Naive thymus-derived CD4-positive, alpha-beta T cell (primary cell): Measurements from ENCODE around the gene IGF2BP2. TPM values are rescaled to one million over a fixed set of nuclear protein-coding genes. Genes with fewer than 3 reads are reported as not detected.
A peak's percentile ranks its signal among the peaks of the same experiment; 100 is the strongest.

ENCODE experiments used
- ATAC-seq: fragments of 150-1000 bp; cut with Tn5 transposase; 2 replicates; pipeline ENCODE4 v1.10.0; 2021; ENCODE audit warnings: mild to moderate bottlenecking, moderate library complexity
- CTCF ChIA-PET: fragments of 350-600 bp; sonication (Branson Sonifier 250); formaldehyde crosslinking; loops from one replicate; lab custom pipeline; 2021; ENCODE audit warnings: antibody characterized with exemption; lab: Charles Lee
- POLR2A ChIA-PET: fragments of 350-600 bp; sonication (Branson Sonifier 250); formaldehyde crosslinking; loops from one replicate; lab custom pipeline; 2021; ENCODE audit warnings: antibody characterized with exemption, inconsistent platforms; lab: Charles Lee
- DNase-seq, 9 donors: peaks; one replicate each; pipeline versions ENCODE4 v3.0.0 to v3.0.0-alpha.2; 2020 to 2022; ENCODE audit warnings: mixed read lengths in 1 of 9
- H3K27ac ChIP-seq: one replicate; pipeline ENCODE4 v1.7.0; 2013; ENCODE audit warnings: mild to moderate bottlenecking, low read depth, low read length, moderate library complexity
- H3K27me3 ChIP-seq, 2 donors: one replicate each; pipeline ENCODE4 v1.7.0; 2013; ENCODE audit warnings: low read length in 2 of 2, mild to moderate bottlenecking in 2 of 2, moderate library complexity in 2 of 2; ENCODE audit not compliant: control insufficient read depth in 2 of 2, insufficient read depth in 2 of 2
- H3K36me3 ChIP-seq, 3 experiments: 1 replicate in 2 of 3; 2 replicates in 1 of 3; pipeline ENCODE4 v1.7.0; 2013; ENCODE audit warnings: low read length in 3 of 3, mild to moderate bottlenecking in 3 of 3, moderate library complexity in 1 of 3; ENCODE audit not compliant: insufficient read depth in 3 of 3, control insufficient read depth in 2 of 3
- H3K4me1 ChIP-seq, 2 donors: one replicate each; pipeline ENCODE4 v1.7.0; 2013; ENCODE audit warnings: low read length in 2 of 2, mild to moderate bottlenecking in 2 of 2, moderate library complexity in 1 of 2; ENCODE audit not compliant: control insufficient read depth in 2 of 2, insufficient read depth in 2 of 2
- H3K4me3 ChIP-seq: 2 replicates; pipeline ENCODE4 v1.7.0; 2013; ENCODE audit warnings: mild to moderate bottlenecking, low read length
- H3K9me3 ChIP-seq, 3 experiments: 1 replicate in 2 of 3; 2 replicates in 1 of 3; pipeline ENCODE4 v1.7.0; 2013; ENCODE audit warnings: low read length in 3 of 3; ENCODE audit not compliant: control insufficient read depth in 2 of 3
- H3K27ac Mint-ChIP-seq, 9 donors: one replicate each; pipeline ENCODE4 v1.8.0; 2020 to 2022; ENCODE audit warnings: mixed read lengths in 9 of 9, mild to moderate bottlenecking in 8 of 9, moderate library complexity in 5 of 9, inconsistent platforms in 2 of 9
- H3K27me3 Mint-ChIP-seq, 5 donors: one replicate each; pipeline ENCODE4 v1.8.0; 2021 to 2022; ENCODE audit warnings: mixed read lengths in 5 of 5, mild to moderate bottlenecking in 1 of 5
- H3K36me3 Mint-ChIP-seq, 5 donors: one replicate each; pipeline ENCODE4 v1.8.0; 2020 to 2022; ENCODE audit warnings: mixed read lengths in 5 of 5, mild to moderate bottlenecking in 3 of 5, inconsistent platforms in 1 of 5
- H3K4me1 Mint-ChIP-seq, 7 donors: one replicate each; pipeline ENCODE4 v1.8.0; 2020 to 2022; ENCODE audit warnings: mixed read lengths in 7 of 7, mild to moderate bottlenecking in 3 of 7, inconsistent platforms in 1 of 7
- H3K4me3 Mint-ChIP-seq, 10 donors: one replicate each; pipeline ENCODE4 v1.8.0; 2020 to 2022; ENCODE audit warnings: mild to moderate bottlenecking in 10 of 10, mixed read lengths in 10 of 10, moderate library complexity in 6 of 10, inconsistent platforms in 2 of 10
- H3K9me3 Mint-ChIP-seq, 11 donors: one replicate each; pipeline ENCODE4 v1.8.0; 2020 to 2022; ENCODE audit warnings: mixed read lengths in 11 of 11, mild to moderate bottlenecking in 4 of 11, inconsistent platforms in 1 of 11, moderate library complexity in 1 of 11
- intact Hi-C, 2 donors: fragments of 100-400 bp; cut with micrococcal nuclease; formaldehyde crosslinking; loops; one replicate each; pipeline ENCODE4 v1.15.1; 2023
- polyA plus RNA-seq, 2 donors: library from polyadenylated mRNA; unstranded; fragments of 300-500 nt; fragmentation: Illumina TruSeq; gene quantifications; one replicate each; pipeline ENCODE4 v1.2.3, GENCODE V29; 2021
- total RNA-seq, 6 experiments: library from RNA in 5 of 6; stranded (reverse) in 5 of 6; gene quantifications; 1 replicate in 5 of 6; 2 replicates in 1 of 6; pipeline ENCODE4 v1.2.3 and lab custom pipeline; 2021 to 2026

The IGF2BP2 gene
- total and polyA plus RNA-seq, 7 experiments from 2014 or later, result 0.14 to 5.0 (median 0.87) TPM; not detected in 3

- CTCF ChIA-PET, result no interaction called here
- POLR2A ChIA-PET, result no interaction called here
Measured at GRCh38 chr3:185718736-185719593, 105.9 kb downstream of the IGF2BP2 start.

DNA sequence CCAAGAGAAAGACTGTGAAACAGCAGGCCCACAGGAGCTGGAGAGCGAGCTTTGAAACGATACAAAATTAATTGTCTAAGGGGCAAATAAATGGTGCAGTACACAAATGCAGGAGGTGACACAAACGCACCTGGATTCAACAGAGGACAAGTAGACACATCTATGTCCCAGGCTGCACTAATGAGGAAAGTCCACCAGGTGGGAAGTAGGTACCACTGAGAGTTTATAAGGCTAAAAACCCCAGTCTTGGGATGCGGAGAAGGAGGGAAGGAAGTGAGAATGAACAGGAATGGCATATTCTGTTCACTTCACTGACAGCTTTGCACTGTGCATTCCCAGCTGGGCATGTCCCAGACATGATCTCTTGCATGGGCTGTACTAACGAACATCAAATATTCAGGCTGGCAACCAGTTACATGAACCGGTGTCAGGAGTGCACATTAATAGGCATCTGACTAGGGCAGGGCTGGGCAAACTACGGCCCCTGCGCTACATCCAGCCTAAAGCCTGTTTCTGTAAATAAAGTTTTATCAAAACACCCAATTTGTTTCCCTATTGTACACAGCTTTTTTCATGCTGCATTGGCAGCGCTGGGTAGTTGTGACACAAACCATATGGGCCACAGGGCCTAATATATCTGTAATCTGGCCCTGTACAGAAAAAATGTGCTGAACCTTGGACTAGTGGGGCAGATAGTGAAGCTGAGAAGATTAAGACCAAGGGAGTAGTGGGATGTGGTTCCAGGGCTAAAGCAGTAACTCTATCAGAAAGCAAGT, 107.0 kb downstream of the IGF2BP2 start:
- ATAC-seq (no peak), DNase-seq (no peak)
- peaks cover 0 to 5% (median 0%) of the 10 kb centered on the region in 11 donors for H3K9me3 Mint-ChIP-seq
- ChIA-PET POLR2A (no interaction called here), CTCF (no interaction called here)
- no peak overlapping the region for H3K4me3 ChIP-seq
- peaks cover 5 to 31% (median 15%) of the 10 kb centered on the region in 5 donors for H3K27me3 Mint-ChIP-seq
- intact Hi-C loops, result no loop called here
- no peak overlapping the region for H3K4me3 Mint-ChIP-seq
- H3K27ac Mint-ChIP-seq, result no peak overlapping the region
- no peaks in the 10 kb centered on the region for H3K4me1 ChIP-seq
- H3K36me3 ChIP-seq, result no peaks in the 10 kb centered on the region
- H3K9me3 ChIP-seq, result no peaks in the 10 kb centered on the region
- peaks cover 0 to 4% (median 0%) of the 10 kb centered on the region in 7 donors for H3K4me1 Mint-ChIP-seq
- H3K27ac ChIP-seq, result no peak overlapping the region
- no peaks in the 10 kb centered on the region for H3K36me3 Mint-ChIP-seq
- no peaks in the 10 kb centered on the region for H3K27me3 ChIP-seq

More at GRCh38 chr3:185718736-185719593, 105.9 kb downstream of the IGF2BP2 start:
- Histone ChIP-seq H3K27me3 (no peaks in the 10 kb centered on the region), H3K4me3 (no peak overlapping the region), H3K27ac (no peak overlapping the region), H3K36me3 (no peaks in the 10 kb centered on the region), H3K9me3 (no peaks in the 10 kb centered on the region), H3K4me1 (no peaks in the 10 kb centered on the region)
- no peak for ATAC-seq
- no peak for DNase-seq
- Mint-ChIP-seq H3K27ac (no peak overlapping the region), H3K36me3 (no peaks in the 10 kb centered on the region), H3K4me1 (peaks cover 0 to 4% (median 0%) of the 10 kb centered on the region in 7 donors), H3K4me3 (no peak overlapping the region), H3K27me3 (peaks cover 5 to 29% (median 17%) of the 10 kb centered on the region in 5 donors), H3K9me3 (peaks cover 0 to 3% (median 0%) of the 10 kb centered on the region in 11 donors)
- intact Hi-C loops, result no loop called here

DNA sequence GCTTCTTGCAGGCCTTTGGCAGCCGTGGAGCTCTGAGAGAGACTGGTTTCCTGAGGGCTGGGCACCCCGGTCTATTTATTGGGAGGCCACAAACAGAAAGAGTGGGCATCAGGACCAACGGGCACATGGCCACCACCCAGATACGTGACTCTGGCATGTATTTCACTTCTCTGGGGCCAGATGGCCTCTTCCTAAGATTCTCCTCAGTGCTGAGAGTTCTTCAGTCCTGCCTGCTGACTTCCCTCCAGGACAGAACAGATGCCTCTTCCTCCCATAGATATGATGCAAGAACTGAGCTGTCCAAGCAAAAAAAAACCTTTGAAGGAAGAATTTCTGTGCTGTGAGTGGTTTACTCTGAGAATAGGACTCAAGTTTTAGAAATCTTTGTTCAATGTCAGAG, 107.7 kb downstream of the IGF2BP2 start:
- Histone ChIP-seq H3K27ac (no peak overlapping the region), H3K27me3 (no peaks in the 10 kb centered on the region), H3K36me3 (no peaks in the 10 kb centered on the region), H3K4me1 (no peaks in the 10 kb centered on the region), H3K9me3 (no peaks in the 10 kb centered on the region), H3K4me3 (no peak overlapping the region)
- no peak for DNase-seq
- no peak for ATAC-seq
- no peaks in the 10 kb centered on the region for H3K36me3 Mint-ChIP-seq
- no peak overlapping the region for H3K27ac Mint-ChIP-seq
- H3K27me3 Mint-ChIP-seq, result peaks cover under 1 to 28% (median 16%) of the 10 kb centered on the region in 5 donors
- ChIA-PET POLR2A (interaction anchor here (0.6 kb wide), 1 partner anchor 74 kb away, joined by 3 read pairs; no protein-coding TSS in a partner anchor), CTCF (no interaction called here)
- no peak overlapping the region for H3K4me3 Mint-ChIP-seq
- peaks cover 0 to 5% (median 0%) of the 10 kb centered on the region in 11 donors for H3K9me3 Mint-ChIP-seq
- H3K4me1 Mint-ChIP-seq, result peaks cover 0 to 4% (median 0%) of the 10 kb centered on the region in 7 donors
- intact Hi-C loops, result no loop called here

GRCh38 chr3:185716436-185717108, 108.3 kb downstream of the IGF2BP2 start:
- no peaks in the 10 kb centered on the region for H3K4me1 ChIP-seq
- ATAC-seq (no peak), DNase-seq (no peak)
- no peaks in the 10 kb centered on the region for H3K27me3 ChIP-seq
- H3K36me3 Mint-ChIP-seq, result no peaks in the 10 kb centered on the region
- H3K27ac ChIP-seq, result no peak overlapping the region
- H3K4me3 ChIP-seq, result no peak overlapping the region
- H3K27me3 Mint-ChIP-seq, result peaks cover 3 to 27% (median 15%) of the 10 kb centered on the region in 5 donors
- intact Hi-C loops, result no loop called here
- H3K9me3 ChIP-seq, result no peaks in the 10 kb centered on the region
- no peak overlapping the region for H3K27ac Mint-ChIP-seq
- H3K4me3 Mint-ChIP-seq, result peak overlapping the region in 1 of 10 donors; percentile 1
- H3K36me3 ChIP-seq, result no peaks in the 10 kb centered on the region
- peaks cover 0 to 4% (median 0%) of the 10 kb centered on the region in 7 donors for H3K4me1 Mint-ChIP-seq
- CTCF ChIA-PET, result no interaction called here
- POLR2A ChIA-PET, result interaction anchor here (0.6 kb wide), 1 partner anchor 74 kb away, joined by 3 read pairs; no protein-coding TSS in a partner anchor
- H3K9me3 Mint-ChIP-seq, result peaks cover 0 to 5% (median 0%) of the 10 kb centered on the region in 11 donors

DNA sequence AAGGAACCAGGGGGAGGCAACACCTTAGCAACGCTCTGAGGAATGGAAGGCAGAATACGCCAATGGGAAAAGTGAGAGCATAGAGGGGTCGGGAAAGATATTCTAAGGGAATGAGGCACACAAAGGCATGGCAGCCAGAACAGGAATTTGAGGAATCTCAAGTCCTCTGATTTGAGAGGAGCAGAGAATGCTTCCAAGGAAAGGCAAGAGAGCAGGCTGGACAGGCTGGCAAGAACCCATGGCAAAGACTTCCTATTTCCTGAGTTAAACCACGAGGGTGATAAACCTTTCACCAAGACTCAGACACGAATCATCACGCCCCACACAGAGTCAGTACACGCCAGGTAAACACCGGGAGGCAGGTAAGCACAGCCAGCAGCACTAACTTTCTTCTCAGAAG, 109.8 kb downstream of the IGF2BP2 start:
- peaks cover 0 to 5% (median 0%) of the 10 kb centered on the region in 11 donors for H3K9me3 Mint-ChIP-seq
- Histone ChIP-seq H3K4me3 (no peak overlapping the region), H3K9me3 (no peaks in the 10 kb centered on the region), H3K36me3 (no peaks in the 10 kb centered on the region), H3K27me3 (no peaks in the 10 kb centered on the region), H3K4me1 (no peaks in the 10 kb centered on the region), H3K27ac (no peak overlapping the region)
- CTCF ChIA-PET, result no interaction called here
- DNase-seq (no peak), ATAC-seq (no peak)
- no peak overlapping the region for H3K4me3 Mint-ChIP-seq
- peaks cover 5 to 33% (median 12%) of the 10 kb centered on the region in 5 donors for H3K27me3 Mint-ChIP-seq
- peaks cover 0 to 2% (median 0%) of the 10 kb centered on the region in 7 donors for H3K4me1 Mint-ChIP-seq
- POLR2A ChIA-PET, result no interaction called here
- no peaks in the 10 kb centered on the region for H3K36me3 Mint-ChIP-seq
- H3K27ac Mint-ChIP-seq, result no peak overlapping the region
- intact Hi-C loops, result no loop called here

DNA sequence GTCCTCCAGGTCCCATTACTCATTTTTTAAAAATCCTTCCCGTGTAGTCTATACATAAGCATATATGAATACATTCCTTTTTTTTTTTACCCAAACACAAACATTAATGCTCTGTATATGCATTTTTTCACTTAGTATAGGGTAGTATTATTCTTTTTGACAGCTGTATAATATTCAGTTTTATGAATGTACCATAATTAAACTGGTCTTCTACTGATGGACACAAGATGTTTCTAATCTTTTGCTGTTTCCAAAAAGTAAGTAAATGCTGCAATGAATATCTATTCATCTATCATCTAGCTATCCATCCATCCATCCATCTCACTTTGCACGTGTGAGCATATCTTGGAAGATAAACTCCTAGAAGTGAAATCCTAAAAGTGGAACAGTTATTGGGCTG, 110.8 kb downstream of the IGF2BP2 start:
- Mint-ChIP-seq H3K4me1 (peaks cover 0 to 6% (median 0%) of the 10 kb centered on the region in 7 donors), H3K9me3 (peaks cover 0 to 5% (median 0%) of the 10 kb centered on the region in 11 donors), H3K36me3 (no peaks in the 10 kb centered on the region), H3K4me3 (no peak overlapping the region), H3K27me3 (peaks cover 12 to 37% (median 16%) of the 10 kb centered on the region in 5 donors), H3K27ac (no peak overlapping the region)
- DNase-seq (no peak), ATAC-seq (no peak)
- POLR2A ChIA-PET, result no interaction called here
- H3K4me3 ChIP-seq, result no peak overlapping the region
- H3K36me3 ChIP-seq, result no peaks in the 10 kb centered on the region
- H3K27ac ChIP-seq, result no peak overlapping the region
- no peaks in the 10 kb centered on the region for H3K27me3 ChIP-seq
- CTCF ChIA-PET, result no interaction called here
- no peaks in the 10 kb centered on the region for H3K9me3 ChIP-seq
- intact Hi-C loops, result no loop called here
- H3K4me1 ChIP-seq, result no peaks in the 10 kb centered on the region
